Measurements from ENCODE around the gene TBC1D25. TPM values are rescaled to one million over a fixed set of nuclear protein-coding genes. Genes with fewer than 3 reads are reported as not detected.

Gene TBC1D25
- total RNA-seq, 2 experiments from 2014 or later: 13.2 to 15.2 TPM

GRCh38 chrX:48589482-48590162, 50.1 kb downstream of the TBC1D25 start:
- POLR2A ChIA-PET: interaction anchor here (0.6 kb wide), 1 partner anchor 454 kb away, joined by 3 read pairs; no protein-coding TSS in a partner anchor
- H3K27me3 Mint-ChIP-seq: no peaks in the 10 kb centered on the region
- CTCF ChIA-PET: interaction anchor here (0.6 kb wide), 1 partner anchor 42 kb away, joined by 3 read pairs; no protein-coding TSS in a partner anchor
- intact Hi-C loops (cut with DNase I, micrococcal nuclease): no loop called here
- no peaks in the 10 kb centered on the region for H3K36me3 Mint-ChIP-seq (ENCODE audit: low read depth)
- no peak overlapping the region for H3K27ac Mint-ChIP-seq
- ATAC-seq (no peak), DNase-seq (no peak)
- no peaks in the 10 kb centered on the region for H3K4me1 Mint-ChIP-seq
- H3K4me3 Mint-ChIP-seq: no peak overlapping the region
- H3K9me3 Mint-ChIP-seq (ENCODE audit: low read depth): no peaks in the 10 kb centered on the region

GRCh38 chrX:48590203-48591103, 50.9 kb downstream of the TBC1D25 start:
- ATAC-seq: no peak
- Mint-ChIP-seq H3K4me1 (no peaks in the 10 kb centered on the region), H3K9me3 (ENCODE audit: low read depth) (no peaks in the 10 kb centered on the region), H3K27ac (no peak overlapping the region), H3K27me3 (no peaks in the 10 kb centered on the region), H3K4me3 (no peak overlapping the region), H3K36me3 (ENCODE audit: low read depth) (no peaks in the 10 kb centered on the region)
- POLR2A ChIA-PET: no interaction called here
- no peak for DNase-seq
- intact Hi-C loops (cut with DNase I, micrococcal nuclease): no loop called here
- CTCF ChIA-PET: interaction anchor here (0.7 kb wide), 1 partner anchor 12 kb away, joined by 3 read pairs; no protein-coding TSS in a partner anchor

- ATAC-seq: no peak
These were observed 51.8 kb downstream of the TBC1D25 start for GRCh38 chrX:48591255-48591791.

DNA sequence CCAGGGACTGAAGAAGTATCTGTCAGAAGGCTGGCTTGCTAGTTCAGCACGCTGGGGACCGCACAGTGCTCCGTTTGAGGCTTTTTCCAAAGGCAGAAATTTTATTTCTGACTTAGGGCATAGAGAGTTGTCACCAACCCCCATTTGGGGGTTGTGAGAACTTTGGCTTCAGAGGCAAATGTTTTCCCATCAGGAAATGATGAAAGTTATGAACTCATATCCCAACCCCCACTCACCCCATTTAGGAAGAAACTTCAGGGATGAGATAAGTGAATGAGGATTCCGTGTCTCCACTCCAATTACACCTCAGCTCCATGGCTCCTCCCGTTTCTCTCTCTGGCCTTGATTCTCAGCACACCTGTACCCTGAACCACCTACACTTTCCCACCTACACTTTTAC, 53.5 kb downstream of the TBC1D25 start:
- DNase-seq (no peak), ATAC-seq (no peak)
- Mint-ChIP-seq H3K4me3 (no peak overlapping the region), H3K27me3 (no peaks in the 10 kb centered on the region), H3K27ac (no peak overlapping the region), H3K4me1 (peaks cover 3% of the 10 kb centered on the region), H3K9me3 (ENCODE audit: low read depth) (no peaks in the 10 kb centered on the region), H3K36me3 (ENCODE audit: low read depth) (peaks cover 2% of the 10 kb centered on the region)
- intact Hi-C loops (cut with DNase I, micrococcal nuclease): no loop called here
- ChIA-PET CTCF (interaction anchor here (0.6 kb wide), 1 partner anchor 71 kb away, joined by 3 read pairs; no protein-coding TSS in a partner anchor), POLR2A (no interaction called here)

More at GRCh38 chrX:48591255-48591791, 51.8 kb downstream of the TBC1D25 start:
- Mint-ChIP-seq H3K27ac (no peak overlapping the region), H3K27me3 (no peaks in the 10 kb centered on the region), H3K4me1 (no peaks in the 10 kb centered on the region), H3K36me3 (ENCODE audit: low read depth) (no peaks in the 10 kb centered on the region), H3K4me3 (no peak overlapping the region), H3K9me3 (ENCODE audit: low read depth) (no peaks in the 10 kb centered on the region)
- DNase-seq: no peak
- POLR2A ChIA-PET: no interaction called here
- CTCF ChIA-PET: no interaction called here
- intact Hi-C loops (cut with DNase I, micrococcal nuclease): no loop called here

- DNase-seq (no peak), ATAC-seq (no peak)
- Mint-ChIP-seq H3K27ac (no peak overlapping the region), H3K27me3 (no peaks in the 10 kb centered on the region), H3K4me1 (peaks cover 8% of the 10 kb centered on the region), H3K36me3 (ENCODE audit: low read depth) (peaks cover 5% of the 10 kb centered on the region), H3K4me3 (no peak overlapping the region), H3K9me3 (ENCODE audit: low read depth) (no peaks in the 10 kb centered on the region)
- intact Hi-C loops (cut with DNase I, micrococcal nuclease): loop anchor here in 1 of 2 experiments (5.0 kb wide), 3 partner anchors 74 to 486 kb away; partner anchors contain the start of gene EBP
- ChIA-PET POLR2A (no interaction called here), CTCF (interaction anchor here (0.6 kb wide), 1 partner anchor 43 kb away, joined by 3 read pairs; no protein-coding TSS in a partner anchor)
These were observed 56.4 kb downstream of the TBC1D25 start for GRCh38 chrX:48595929-48596328.

DNA sequence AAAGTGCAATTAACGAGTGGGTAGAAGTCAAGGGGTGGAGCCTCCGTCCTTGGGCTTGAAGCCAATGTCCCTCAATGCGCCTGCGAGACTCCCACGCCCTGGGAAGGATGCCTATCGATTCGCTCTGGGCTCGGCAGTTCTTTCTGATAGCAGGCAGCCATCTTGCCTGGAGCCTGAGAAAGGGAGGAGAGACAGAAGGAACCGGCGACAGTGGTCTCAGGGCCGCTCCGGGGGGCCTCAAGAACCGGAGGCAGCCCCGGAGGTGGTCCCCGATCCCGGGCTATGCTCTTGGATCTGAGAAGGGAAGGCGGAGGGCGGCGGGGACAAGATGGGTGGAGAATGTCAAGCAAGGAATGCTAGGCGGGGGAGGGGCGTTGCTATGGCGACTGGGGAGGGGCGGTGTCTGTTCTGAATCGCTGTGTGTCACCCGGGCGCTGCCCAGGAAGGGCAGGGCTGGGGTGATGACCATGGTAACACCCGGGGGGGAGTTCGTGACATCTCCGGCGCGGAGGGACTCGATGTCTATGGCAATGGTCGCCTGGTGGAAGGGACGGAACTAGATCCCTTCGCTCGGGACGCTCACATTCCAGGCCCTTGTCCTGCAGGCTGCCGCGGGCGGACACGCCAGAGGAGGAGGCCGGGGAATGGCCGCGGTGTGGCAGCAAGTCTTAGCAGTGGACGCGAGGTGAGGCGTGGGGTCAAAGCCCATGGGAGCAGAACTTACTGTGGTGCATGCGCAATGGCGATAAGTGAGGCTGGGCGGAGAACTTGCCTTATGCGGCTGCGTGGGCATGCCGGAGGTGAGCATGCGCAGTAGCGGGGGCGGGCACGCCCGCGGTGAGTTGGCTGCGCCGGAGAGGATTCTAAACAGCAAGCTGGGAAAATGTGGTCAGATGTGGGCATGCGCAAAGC, 58.1 kb downstream of the TBC1D25 start, which contains the start of gene WDR13:
Gene WDR13, plus strand, starts transcription at position 140 of the 912 bp plus-strand sequence. Its CDS starts 505 bp downstream, at position 645.
- Mint-ChIP-seq H3K9me3 (ENCODE audit: low read depth) (no peaks in the 10 kb centered on the region), H3K27ac (peak within 1 kb of the TSS; percentile 98), H3K4me3 (peak within 1 kb of the TSS; percentile 99), H3K27me3 (no peaks in the 10 kb centered on the region), H3K36me3 (ENCODE audit: low read depth) (peaks cover 5% of the 10 kb centered on the region), H3K4me1 (peaks cover 8% of the 10 kb centered on the region)
- POLR2A ChIA-PET: no interaction called here
- CTCF ChIA-PET: no interaction called here
- ATAC-seq (peak; percentile 91), DNase-seq (peak; percentile 94)
- intact Hi-C loops (cut with DNase I, micrococcal nuclease): loop anchor here (1.0 to 5.0 kb wide), 9 partner anchors 23 to 485 kb away; partner anchors contain the start of genes RBM3 (in 2 of the 2), EBP (in 1 of the 2), HDAC6 (in 1 of the 2) and SUV39H1 (in 1 of the 2)

GRCh38 chrX:48598614-48599013, 59.1 kb downstream of the TBC1D25 start:
- H3K36me3 Mint-ChIP-seq (ENCODE audit: low read depth): peaks cover 5% of the 10 kb centered on the region
- POLR2A ChIA-PET: interaction anchor here (0.7 kb wide), 1 partner anchor 51 kb away, joined by 6 read pairs; no protein-coding TSS in a partner anchor
- ATAC-seq: no peak
- peak overlapping the region; percentile 99 for H3K4me3 Mint-ChIP-seq
- no peaks in the 10 kb centered on the region for H3K9me3 Mint-ChIP-seq (ENCODE audit: low read depth)
- intact Hi-C loops (cut with DNase I, micrococcal nuclease): loop anchor here in 1 of 2 experiments (1.0 to 5.0 kb wide), 4 partner anchors 76 to 484 kb away; partner anchors contain the start of genes EBP and SUV39H1
- H3K4me1 Mint-ChIP-seq: peaks cover 8% of the 10 kb centered on the region
- H3K27ac Mint-ChIP-seq: no peak overlapping the region
- CTCF ChIA-PET: interaction anchor here (0.5 kb wide), 1 partner anchor 59 kb away, joined by 5 read pairs; the partner anchor contains the start of gene TBC1D25
- no peak for DNase-seq
- no peaks in the 10 kb centered on the region for H3K27me3 Mint-ChIP-seq

- peaks cover 5% of the 10 kb centered on the region for H3K36me3 Mint-ChIP-seq (ENCODE audit: low read depth)
- DNase-seq: no peak
- peaks cover 8% of the 10 kb centered on the region for H3K4me1 Mint-ChIP-seq
- POLR2A ChIA-PET: no interaction called here
- no peak overlapping the region for H3K4me3 Mint-ChIP-seq
- intact Hi-C loops (cut with DNase I, micrococcal nuclease): loop anchor here in 1 of 2 experiments (5.0 kb wide), 3 partner anchors 77 to 483 kb away; partner anchors contain the start of gene EBP
- no peaks in the 10 kb centered on the region for H3K27me3 Mint-ChIP-seq
- H3K27ac Mint-ChIP-seq: no peak overlapping the region
- H3K9me3 Mint-ChIP-seq (ENCODE audit: low read depth): no peaks in the 10 kb centered on the region
- CTCF ChIA-PET: no interaction called here
- ATAC-seq: no peak
These were observed 59.8 kb downstream of the TBC1D25 start for GRCh38 chrX:48599341-48599740.

DNA sequence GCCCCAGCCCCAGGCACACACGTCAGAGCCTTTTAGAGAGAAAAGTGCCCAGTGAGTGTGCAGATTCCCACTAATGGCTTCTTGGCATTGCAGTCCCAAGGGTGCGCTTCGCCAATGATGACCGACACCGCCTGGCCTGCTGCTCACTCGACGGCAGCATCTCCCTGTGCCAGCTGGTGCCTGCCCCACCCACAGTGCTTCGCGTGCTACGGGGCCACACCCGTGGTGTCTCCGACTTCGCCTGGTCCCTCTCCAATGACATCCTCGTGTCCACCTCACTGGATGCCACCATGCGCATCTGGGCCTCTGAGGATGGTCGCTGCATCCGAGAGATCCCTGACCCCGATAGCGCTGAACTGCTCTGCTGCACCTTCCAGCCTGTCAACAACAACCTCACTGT, 60.7 kb downstream of the TBC1D25 start:
- POLR2A ChIA-PET: no interaction called here
- Mint-ChIP-seq H3K36me3 (ENCODE audit: low read depth) (peaks cover 8% of the 10 kb centered on the region), H3K4me3 (no peak overlapping the region), H3K27me3 (no peaks in the 10 kb centered on the region), H3K9me3 (ENCODE audit: low read depth) (no peaks in the 10 kb centered on the region), H3K27ac (no peak overlapping the region), H3K4me1 (peaks cover 8% of the 10 kb centered on the region)
- intact Hi-C loops (cut with DNase I, micrococcal nuclease): no loop called here
- ATAC-seq: no peak
- no peak for DNase-seq
- CTCF ChIA-PET: interaction anchor here (0.6 kb wide), 1 partner anchor 137 kb away, joined by 3 read pairs; no protein-coding TSS in a partner anchor

GRCh38 chrX:48601741-48602394, 62.4 kb downstream of the TBC1D25 start:
- POLR2A ChIA-PET: no interaction called here
- no peak for ATAC-seq
- Mint-ChIP-seq H3K27ac (no peak overlapping the region), H3K27me3 (no peaks in the 10 kb centered on the region), H3K4me1 (peaks cover 8% of the 10 kb centered on the region), H3K4me3 (no peak overlapping the region), H3K36me3 (ENCODE audit: low read depth) (peaks cover 9% of the 10 kb centered on the region), H3K9me3 (ENCODE audit: low read depth) (no peaks in the 10 kb centered on the region)
- CTCF ChIA-PET: interaction anchor here (0.6 kb wide), 1 partner anchor 11 kb away, joined by 3 read pairs; no protein-coding TSS in a partner anchor
- intact Hi-C loops (cut with DNase I, micrococcal nuclease): no loop called here
- no peak for DNase-seq
